ENCODE results near the gene CDCA8. TPM values are rescaled to one million over a fixed set of nuclear protein-coding genes. Genes with fewer than 3 reads are reported as not detected.

The CDCA8 gene
- total RNA-seq, 1 experiment from 2014 or later: 57.9 TPM

DNA sequence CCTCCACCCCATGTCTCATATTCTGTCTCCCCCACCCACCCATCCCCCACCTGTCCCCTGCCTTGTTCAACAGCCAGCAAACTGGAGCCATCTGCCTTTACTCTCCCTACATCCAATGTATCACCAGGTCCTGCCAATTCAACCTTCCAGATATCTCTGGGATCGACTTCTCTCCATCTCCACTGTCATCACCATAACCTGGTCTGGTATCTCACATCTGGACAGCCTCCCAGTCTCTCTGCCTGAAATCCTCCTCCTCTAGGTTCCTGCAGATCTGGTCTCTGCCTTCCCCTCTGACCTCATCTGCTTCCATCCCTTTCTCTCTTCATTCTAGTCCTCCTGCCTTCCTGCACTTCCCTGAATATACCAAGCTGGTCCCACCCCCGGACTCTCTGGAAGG lies 22.2 kb upstream of the CDCA8 start:
- no peak for DNase-seq
- Histone ChIP-seq H3K4me2 (no peak overlapping the region), H3K9me3 (ENCODE audit: insufficient read depth, low read depth) (no peaks in the 10 kb centered on the region), H3K79me2 (ENCODE audit: low read depth) (no peaks in the 10 kb centered on the region), H3K4me3 (no peak overlapping the region), H3K4me1 (replicated peaks; ENCODE audit: insufficient read depth) (no peaks in the 10 kb centered on the region), H3K27me3 (ENCODE audit: insufficient read depth, low read depth) (peaks cover 76% of the 10 kb centered on the region), H4K20me1 (ENCODE audit: insufficient read depth) (no peaks in the 10 kb centered on the region), H3K9me2 (ENCODE audit: insufficient read depth) (no peaks in the 10 kb centered on the region), H3F3A (ENCODE audit: insufficient read depth, low read depth) (no peaks in the 10 kb centered on the region), H3K27ac (no peak overlapping the region), H3K36me3 (ENCODE audit: low read depth) (no peaks in the 10 kb centered on the region), H2AFZ (no peak overlapping the region)
- BruUV-seq (replicated peaks): no TSS peak
- no peak for TF ChIP-seq EZH2 (IDR thresholded peaks at IDR 0.05; ENCODE audit: low read depth)
- no peak for TF ChIP-seq CTCF (conservative IDR thresholded peaks at IDR 0.05)
- ChIA-PET POLR2A (ENCODE audit: unreplicated experiment) (no interaction called here), CTCF (no interaction called here)
- intact Hi-C loops (cut with micrococcal nuclease; ENCODE audit: unreplicated experiment): no loop called here

GRCh38 chr1:37671261-37671660 lies 21.1 kb upstream of the CDCA8 start:
- Histone ChIP-seq H3K27me3 (ENCODE audit: insufficient read depth, low read depth) (peaks cover 67% of the 10 kb centered on the region), H3K9me2 (ENCODE audit: insufficient read depth) (no peaks in the 10 kb centered on the region), H4K20me1 (ENCODE audit: insufficient read depth) (no peaks in the 10 kb centered on the region), H3K4me2 (no peak overlapping the region), H3K4me1 (replicated peaks; ENCODE audit: insufficient read depth) (no peaks in the 10 kb centered on the region), H3K36me3 (ENCODE audit: low read depth) (no peaks in the 10 kb centered on the region), H3F3A (ENCODE audit: insufficient read depth, low read depth) (no peaks in the 10 kb centered on the region), H3K27ac (no peak overlapping the region), H2AFZ (no peak overlapping the region), H3K4me3 (no peak overlapping the region), H3K9me3 (ENCODE audit: insufficient read depth, low read depth) (no peaks in the 10 kb centered on the region), H3K79me2 (ENCODE audit: low read depth) (no peaks in the 10 kb centered on the region)
- intact Hi-C loops (cut with micrococcal nuclease; ENCODE audit: unreplicated experiment): no loop called here
- BruUV-seq (replicated peaks): no TSS peak
- POLR2A ChIA-PET (ENCODE audit: unreplicated experiment): no interaction called here
- DNase-seq: no peak
- CTCF ChIA-PET: no interaction called here
- TF ChIP-seq CTCF (conservative IDR thresholded peaks at IDR 0.05) (no peak), EZH2 (IDR thresholded peaks at IDR 0.05; ENCODE audit: low read depth) (no peak)

GRCh38 chr1:37672136-37672870 lies 20.0 kb upstream of the CDCA8 start:
- Histone ChIP-seq H3K27me3 (ENCODE audit: insufficient read depth, low read depth) (peaks cover 57% of the 10 kb centered on the region), H4K20me1 (ENCODE audit: insufficient read depth) (no peaks in the 10 kb centered on the region), H3F3A (ENCODE audit: insufficient read depth, low read depth) (no peaks in the 10 kb centered on the region), H2AFZ (no peak overlapping the region), H3K9me2 (ENCODE audit: insufficient read depth) (no peaks in the 10 kb centered on the region), H3K4me3 (no peak overlapping the region), H3K4me2 (no peak overlapping the region), H3K27ac (no peak overlapping the region), H3K9me3 (ENCODE audit: insufficient read depth, low read depth) (no peaks in the 10 kb centered on the region), H3K36me3 (ENCODE audit: low read depth) (no peaks in the 10 kb centered on the region), H3K79me2 (ENCODE audit: low read depth) (no peaks in the 10 kb centered on the region), H3K4me1 (replicated peaks; ENCODE audit: insufficient read depth) (no peaks in the 10 kb centered on the region)
- DNase-seq: no peak
- intact Hi-C loops (cut with micrococcal nuclease; ENCODE audit: unreplicated experiment): no loop called here
- TF ChIP-seq EZH2 (IDR thresholded peaks at IDR 0.05; ENCODE audit: low read depth) (no peak), CTCF (conservative IDR thresholded peaks at IDR 0.05) (no peak)
- ChIA-PET POLR2A (ENCODE audit: unreplicated experiment) (no interaction called here), CTCF (no interaction called here)
- no TSS peak for BruUV-seq (replicated peaks)

All from PC-9 (cell line).